ENCODE data around the gene PIGQ. TPM values are rescaled to one million over a fixed set of nuclear protein-coding genes. Genes with fewer than 3 reads are reported as not detected.
A peak's percentile ranks its signal among the peaks of the same experiment; 100 is the strongest.

Gene PIGQ
- total and polyA plus RNA-seq, 2 of the 8 experiments (the other 6 are each of a cell fraction or from before 2014, with no cell fraction given), result 36.0 to 49.2 TPM

GRCh38 chr16:585351-585750, 15.6 kb downstream of the PIGQ start:
- H3K27me3 ChIP-seq (replicated peaks in 1 of 4; ENCODE audit: control insufficient read depth in 3 of 4, extremely low read depth in 1 of 4, insufficient read depth in 3 of 4, low read length in 3 of 4), result peaks cover 0 to 26% (median 19%) of the 10 kb centered on the region in 4 experiments; a peak in 5 of 7 replicates
- DNase-seq (ENCODE audit: low read depth in 1 of 2, low spot score in 2 of 2), result no peak

More at GRCh38 chr16:585351-585750, 15.6 kb downstream of the PIGQ start:
- Histone ChIP-seq H2BK5ac (ENCODE audit: low read depth, low read length) (no peak overlapping the region), H3K23me2 (ENCODE audit: low read depth, low read length) (peaks cover 7% of the 10 kb centered on the region; the same call in 1 of the 2 replicates), H3K79me2 (ENCODE audit: control insufficient read depth in 1 of 2, insufficient read depth in 2 of 2, low read length in 2 of 2) (peaks cover 0 to 5% of the 10 kb centered on the region in 2 experiments; a peak in 1 of 4 replicates), H3K79me1 (ENCODE audit: low read depth, low read length) (no peaks in the 10 kb centered on the region), H2BK120ac (replicated peaks; ENCODE audit: low read depth, low read length) (no peak overlapping the region), H3K4ac (replicated peaks; ENCODE audit: insufficient read length, low read depth, low read length) (no peak overlapping the region), H3K4me3 (ENCODE audit: extremely low read depth in 1 of 4, insufficient read depth in 2 of 4, low read depth in 3 of 4, low read length in 4 of 4) (no peak overlapping the region), H3K14ac (ENCODE audit: insufficient read length) (no peak overlapping the region), H4K8ac (ENCODE audit: extremely low read depth, insufficient read depth, low read length) (no peak overlapping the region), H4K5ac (ENCODE audit: insufficient read length, low read depth, low read length) (no peak overlapping the region), H3K18ac (ENCODE audit: extremely low read depth, low read length) (no peak overlapping the region), H2AFZ (ENCODE audit: low read length) (no peak overlapping the region), H3K4me1 (replicated peaks in 1 of 4; ENCODE audit: control insufficient read depth in 3 of 4, insufficient read depth in 4 of 4, low read length in 3 of 4) (peaks cover 0 to 26% (median 19%) of the 10 kb centered on the region in 4 experiments; a peak in 6 of 7 replicates), H4K91ac (replicated peaks; ENCODE audit: insufficient read length, low read length) (no peak overlapping the region), H2BK20ac (ENCODE audit: low read length) (no peak overlapping the region), H3K4me2 (ENCODE audit: insufficient read depth in 1 of 2, low read depth in 2 of 2, low read length in 2 of 2) (no peak overlapping the region), H3K56ac (replicated peaks; ENCODE audit: insufficient read length, low read depth, low read length) (no peak overlapping the region), H4K20me1 (replicated peaks in 1 of 2; ENCODE audit: control insufficient read depth in 1 of 2, insufficient read depth in 2 of 2, low read length in 2 of 2) (peaks cover 2 to 22% of the 10 kb centered on the region in 2 experiments), H3K27ac (ENCODE audit: low read depth, low read length) (no peak overlapping the region), H2AK5ac (ENCODE audit: low read depth, low read length) (no peak overlapping the region), H3K23ac (ENCODE audit: insufficient read length) (no peak overlapping the region), H3K9ac (replicated peaks in 1 of 4; ENCODE audit: extremely low read depth in 1 of 4, low read depth in 3 of 4, low read length in 3 of 4) (no peak overlapping the region), H2BK12ac (ENCODE audit: low read depth, low read length) (no peak overlapping the region), H3K36me3 (ENCODE audit: control insufficient read depth in 2 of 4, insufficient read depth in 4 of 4, low read length in 3 of 4) (peaks cover 0 to 2% (median 0%) of the 10 kb centered on the region in 4 experiments; a peak in 1 of 8 replicates), H3K9me3 (ENCODE audit: insufficient read depth in 2 of 2, low read depth in 1 of 2, low read length in 1 of 2) (no peaks in the 10 kb centered on the region), H2BK15ac (ENCODE audit: low read length) (no peak overlapping the region)
- no peak for FAIRE-seq
- TF ChIP-seq CTCF (IDR thresholded peaks at IDR 0.05; ENCODE audit: control extremely low read depth in 1 of 3, insufficient read depth in 1 of 3, low read depth in 1 of 3, low read length in 3 of 3) (peak in 2 of 3 experiments; percentile 19 to 20; a peak in 3 of 4 replicates), SIRT6 (IDR thresholded peaks at IDR 0.05; ENCODE audit: low read length) (no peak), POLR2AphosphoS5 (IDR thresholded peaks at IDR 0.05; ENCODE audit: low read depth, low read length) (peak; percentile 35; the same call in 1 of the 2 replicates), RAD21 (IDR thresholded peaks at IDR 0.05 in 1 of 2, conservative IDR thresholded peaks at IDR 0.05 in 1 of 2; ENCODE audit: low read depth in 2 of 2, low read length in 2 of 2) (peak in 1 of 2 experiments; percentile 10; a peak in 1 of 4 replicates)
- WGBS, 2 experiments (ENCODE audit: extremely low coverage in 1 of 2, insufficient coverage in 1 of 2, insufficient read length in 1 of 2, insufficient replicate concordance in 2 of 2, low coverage in 1 of 2, low lambda C conversion rate in 2 of 2, missing lambda C conversion rate in 1 of 2), result 49% methylated on average over 10 of the region's 10 CpGs; no CpG with 5 or more reads in 1 of the 2 experiments
- POLR2A ChIA-PET (ENCODE audit: partially characterized antibody), result interaction anchor here (0.5 to 7.9 kb wide), 9 partner anchors 8 to 176 kb away, joined by 3 to 58 read pairs (median 4); partner anchors contain the start of genes NHLRC4, PIGQ and WFIKKN1
- CTCF ChIA-PET (ENCODE audit: partially characterized antibody), result interaction anchor here (0.6 to 5.4 kb wide), 11 partner anchors 8 to 351 kb away, joined by 3 to 35 read pairs (median 4); partner anchors contain the start of gene WFIKKN1

Measured in H1 (cell line).